HG03045 (cell line): ENCODE data around the gene SPON2.

Source experiments
- ATAC-seq: cut with Tn5 transposase; IDR thresholded peaks from one replicate; pipeline ENCODE4 v1.9.1; 2021; ENCODE audit warnings: mild to moderate bottlenecking, moderate library complexity; ENCODE audit not compliant: unreplicated experiment

SPON2 gene

GRCh38 chr4:1172971-1173757, 781 bp upstream of the SPON2 start:
- no peak for ATAC-seq

GRCh38 chr4:1171311-1172227, 814 bp downstream of the SPON2 start:
- ATAC-seq, result no peak

- no peak for ATAC-seq
Observed at GRCh38 chr4:1170976-1171310, 1.4 kb downstream of the SPON2 start.

GRCh38 chr4:1170156-1170975, 2.0 kb downstream of the SPON2 start:
- ATAC-seq, result no peak

- no peak for ATAC-seq
Observed at GRCh38 chr4:1169691-1170096, 2.7 kb downstream of the SPON2 start.

- no peak for ATAC-seq
Observed at GRCh38 chr4:1169171-1169671, 3.2 kb downstream of the SPON2 start.

- ATAC-seq, result no peak
Observed at GRCh38 chr4:1168191-1169101, 3.9 kb downstream of the SPON2 start.

- ATAC-seq, result peak; percentile 76
Observed at GRCh38 chr4:1167244-1167949, 5.0 kb downstream of the SPON2 start.

GRCh38 chr4:1166509-1167243, 5.7 kb downstream of the SPON2 start:
- ATAC-seq, result no peak

GRCh38 chr4:1164956-1165545, 7.3 kb downstream of the SPON2 start:
- no peak for ATAC-seq

GRCh38 chr4:1164444-1164843, 7.9 kb downstream of the SPON2 start:
- no peak for ATAC-seq

- ATAC-seq, result no peak
Observed at GRCh38 chr4:1164040-1164439, 8.3 kb downstream of the SPON2 start.

- ATAC-seq, result no peak
Observed at GRCh38 chr4:1160351-1160750, 12.0 kb downstream of the SPON2 start.

GRCh38 chr4:1156069-1156468, 16.3 kb downstream of the SPON2 start:
- ATAC-seq, result no peak

- ATAC-seq, result no peak
Observed at GRCh38 chr4:1155314-1155713, 17.1 kb downstream of the SPON2 start.

- ATAC-seq, result no peak
Observed at GRCh38 chr4:1154523-1155182, 17.7 kb downstream of the SPON2 start.

- ATAC-seq, result no peak
Observed at GRCh38 chr4:1154126-1154522, 18.3 kb downstream of the SPON2 start.

GRCh38 chr4:1153567-1154090, 18.8 kb downstream of the SPON2 start:
- no peak for ATAC-seq
